ENCODE data around the gene CTNNA3. TPM values are rescaled to one million over a fixed set of nuclear protein-coding genes. Genes with fewer than 3 reads are reported as not detected.

CTNNA3 gene
- total RNA-seq, 4 donors from 2014 or later, result 1.2 to 7.1 (median 1.3) TPM

DNA sequence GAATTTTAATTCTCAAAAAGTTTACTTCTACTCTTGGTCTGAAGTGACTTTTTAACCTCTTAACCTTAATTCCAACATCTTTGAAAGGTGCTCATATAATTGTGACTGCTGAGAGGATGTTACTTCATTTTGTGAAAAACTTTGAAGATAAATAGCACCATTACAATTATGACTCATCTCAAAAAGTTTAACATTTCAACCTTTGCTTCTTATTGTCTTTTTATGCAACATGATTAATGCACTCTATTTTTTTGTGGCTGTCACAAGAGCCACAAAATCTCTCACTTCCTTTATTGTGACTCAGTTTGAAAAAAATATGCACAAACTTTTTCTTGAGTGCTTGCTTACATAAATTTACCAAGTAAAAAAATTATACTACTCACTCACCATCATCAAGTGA, 387.1 kb downstream of the CTNNA3 start:
- no peak for DNase-seq (ENCODE audit: low spot score)
- ATAC-seq (ENCODE audit: low FRiP score), result no peak
- TF ChIP-seq CTCF (IDR thresholded peaks at IDR 0.05), result no peak

GRCh38 chr10:67306588-67307205, 389.3 kb downstream of the CTNNA3 start:
- DNase-seq (ENCODE audit: low spot score) (no peak), ATAC-seq (ENCODE audit: low FRiP score) (no peak)
- no peak for TF ChIP-seq CTCF (IDR thresholded peaks at IDR 0.05)

DNA sequence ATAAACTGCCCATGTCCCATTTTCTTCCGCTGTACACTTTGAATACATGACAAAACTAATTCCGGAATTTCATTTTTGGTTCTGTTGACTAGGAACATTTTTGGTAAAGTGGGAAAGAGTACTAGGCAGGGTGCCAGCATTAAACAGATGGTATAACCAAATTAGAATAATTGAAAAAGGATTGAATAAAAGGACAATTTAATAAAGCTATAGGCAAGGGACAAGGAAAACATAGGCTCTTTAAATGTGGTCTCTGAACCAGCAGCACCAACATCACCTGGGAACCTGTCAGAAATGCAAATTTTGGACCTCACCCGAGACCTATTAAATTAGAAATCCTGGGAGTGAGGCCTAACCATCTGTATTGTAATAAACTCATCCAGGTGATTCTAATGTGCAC, 393.3 kb downstream of the CTNNA3 start:
- no peak for TF ChIP-seq CTCF (IDR thresholded peaks at IDR 0.05)
- ATAC-seq (ENCODE audit: low FRiP score) (no peak), DNase-seq (ENCODE audit: low spot score) (no peak)

GRCh38 chr10:67299761-67300160, 396.2 kb downstream of the CTNNA3 start:
- no peak for TF ChIP-seq CTCF (IDR thresholded peaks at IDR 0.05)
- ATAC-seq (ENCODE audit: low FRiP score) (no peak), DNase-seq (ENCODE audit: low spot score) (no peak)

DNA sequence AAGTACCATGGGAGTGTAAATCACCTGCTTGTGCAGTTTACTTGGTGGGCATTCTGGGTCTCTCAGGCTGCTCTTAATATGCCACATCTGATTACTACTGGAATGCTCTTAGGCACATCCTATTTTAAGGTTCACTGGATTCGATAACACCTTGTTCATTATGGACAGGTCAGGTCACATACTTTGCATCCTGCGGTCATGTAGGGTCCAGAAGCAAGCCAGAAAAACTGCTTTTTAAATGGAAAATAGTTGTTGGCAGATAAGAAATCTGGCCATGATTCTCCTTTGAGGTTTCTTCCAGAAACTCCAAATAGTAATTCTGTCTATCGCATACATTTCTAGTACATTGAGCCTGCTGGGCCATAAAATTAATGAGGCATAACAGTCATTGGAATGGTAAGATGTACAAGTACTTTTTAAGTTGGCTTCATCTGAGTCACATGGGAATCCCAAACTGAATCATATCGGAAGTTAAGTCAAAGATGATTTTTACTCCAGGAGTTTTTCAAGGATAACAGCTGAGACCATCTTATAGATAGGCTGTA, 398.3 kb downstream of the CTNNA3 start:
- no peak for TF ChIP-seq CTCF (IDR thresholded peaks at IDR 0.05)
- ATAC-seq (ENCODE audit: low FRiP score), result no peak
- DNase-seq (ENCODE audit: low spot score), result no peak

DNA sequence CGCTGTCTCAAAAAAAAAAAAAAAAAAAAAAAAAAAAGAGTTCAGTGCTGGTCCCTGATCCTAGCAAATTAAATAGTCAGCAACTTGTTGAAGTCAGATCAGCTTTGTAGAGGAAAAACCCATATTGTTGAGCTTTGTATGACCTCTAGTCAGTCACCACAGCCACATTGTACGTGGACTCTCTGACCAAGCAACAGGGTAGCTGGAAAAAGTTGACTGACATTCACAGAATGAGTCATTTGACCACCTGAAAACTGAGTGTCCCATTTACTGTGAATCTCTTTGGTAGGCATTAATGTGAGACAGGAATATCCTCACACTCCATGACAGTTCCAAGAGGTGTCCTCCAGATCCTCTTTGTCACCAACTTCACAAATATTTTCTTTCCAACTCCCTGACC, 399.1 kb downstream of the CTNNA3 start:
- DNase-seq (ENCODE audit: low spot score) (no peak), ATAC-seq (ENCODE audit: low FRiP score) (no peak)
- no peak for TF ChIP-seq CTCF (IDR thresholded peaks at IDR 0.05)

DNA sequence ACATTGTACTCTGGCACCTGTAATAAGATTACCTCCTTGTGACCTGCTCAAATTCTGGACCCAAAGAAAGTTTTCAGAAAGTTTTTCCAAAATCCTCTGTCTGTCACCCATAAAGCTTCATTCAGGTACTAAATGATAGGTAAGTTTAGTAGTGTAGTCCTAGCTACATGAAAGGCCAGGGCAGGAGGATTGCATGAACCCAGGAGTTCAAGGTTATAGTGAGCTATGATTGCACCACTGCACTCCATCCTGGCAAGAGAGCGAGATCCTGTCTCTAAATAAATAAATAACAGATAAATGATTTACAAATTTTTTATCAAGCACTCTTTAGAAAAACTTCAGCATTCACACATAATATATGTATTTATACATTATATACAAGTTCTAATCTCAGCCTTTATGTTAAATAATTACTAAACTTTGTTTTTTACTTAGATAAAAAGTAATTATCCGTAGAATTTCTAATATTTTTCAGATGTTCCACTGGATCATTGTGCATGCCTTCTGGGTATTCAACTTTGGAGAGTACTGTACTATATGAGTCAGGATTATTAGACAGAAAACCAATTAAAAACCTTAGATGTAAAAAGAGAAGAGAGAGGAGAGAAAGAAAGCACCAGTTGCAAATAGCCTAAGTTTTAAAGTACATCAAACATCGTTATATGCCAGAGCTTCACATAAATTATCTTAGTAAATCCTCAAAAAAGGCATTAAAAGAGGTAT, 407.1 kb downstream of the CTNNA3 start:
- ATAC-seq (ENCODE audit: low FRiP score), result no peak
- DNase-seq (ENCODE audit: low spot score), result no peak
- TF ChIP-seq CTCF (IDR thresholded peaks at IDR 0.05), result no peak

Measured in omental fat pad (tissue), 4 donors.